Kidney (tissue), 22 donors: ENCODE data around the gene STK32A. TPM values are rescaled to one million over a fixed set of nuclear protein-coding genes. Genes with fewer than 3 reads are reported as not detected.
A peak's percentile ranks its signal among the peaks of the same experiment; 100 is the strongest.

Experiments
- DNase-seq, 5 donors: peaks; one replicate each; pipeline ENCODE4 v3.0.0-alpha.2; 2013 to 2020
- FAIRE-seq: peaks from 2 replicates; lab custom pipeline; 2012; peaks lifted over from hg19 to GRCh38; lab: Jason Lieb, UNC
- H3K27ac ChIP-seq, 2 donors: one replicate each; pipeline ENCODE4 v1.7.0; 2013; ENCODE audit warnings: low read depth in 2 of 2, low read length in 2 of 2, inconsistent platforms in 1 of 2
- H3K27me3 ChIP-seq: one replicate; pipeline ENCODE4 v1.7.1; 2013; ENCODE audit warnings: low read length, inconsistent platforms; ENCODE audit not compliant: control insufficient read depth, insufficient read depth
- H3K36me3 ChIP-seq, 3 donors: one replicate each; pipeline versions ENCODE4 v1.7.0 to v1.7.1; 2013; ENCODE audit warnings: low read length in 3 of 3, control low read depth in 1 of 3, inconsistent platforms in 1 of 3; ENCODE audit not compliant: insufficient read depth in 3 of 3, control insufficient read depth in 2 of 3
- H3K4me1 ChIP-seq, 3 donors: one replicate each; pipeline versions ENCODE4 v1.7.0 to v1.7.1; 2013; ENCODE audit warnings: low read length in 3 of 3, inconsistent platforms in 1 of 3, low read depth in 1 of 3; ENCODE audit not compliant: control insufficient read depth in 2 of 3, insufficient read depth in 2 of 3
- H3K4me3 ChIP-seq, 3 donors: one replicate each; pipeline versions ENCODE4 v1.7.0 to v1.8.1; 2013; ENCODE audit warnings: low read length in 3 of 3, control low read depth in 1 of 3, inconsistent platforms in 1 of 3
- H3K9ac ChIP-seq, 3 donors: one replicate each; pipeline versions ENCODE4 v1.7.0 to v1.7.1; 2013; ENCODE audit warnings: low read length in 3 of 3, control low read depth in 1 of 3, inconsistent platforms in 1 of 3
- H3K9me3 ChIP-seq, 3 donors: one replicate each; pipeline versions ENCODE4 v1.7.0 to v1.7.1; 2013; ENCODE audit warnings: low read length in 3 of 3, control low read depth in 1 of 3, inconsistent platforms in 1 of 3; ENCODE audit not compliant: control insufficient read depth in 2 of 3, insufficient read depth in 1 of 3
- CTCF ChIP-seq: IDR thresholded peaks from 3 replicates; pipeline ENCODE4 v1.5.1; 2012; ENCODE audit warnings: mild to moderate bottlenecking, moderate library complexity, borderline replicate concordance; ENCODE audit not compliant: insufficient read depth; ENCODE audit errors: extremely low read depth
- intact Hi-C: fragments of 100-400 bp; cut with DNase I; formaldehyde crosslinking; loops from one replicate; pipeline ENCODE4 v1.11.1; 2022
- long read RNA-seq, 10 donors: library from polyadenylated mRNA in 1 of 10; unstranded in 1 of 10; transcript quantifications; one replicate each; pipeline ENCODE4 v2.0.0 and lab custom pipeline, GENCODE V29; 2021 to 2026
- polyA plus RNA-seq: library from polyadenylated mRNA; stranded (reverse); fragments of 350-450 nt; fragmentation: Illumina TruSeq; extraction: RNeasy Lipid Tissue Mini Kit (QIAGEN cat#74804); gene quantifications from one replicate; pipeline ENCODE4 v1.2.3, GENCODE V29; 2014; ENCODE audit warnings: low read depth, low replicate concordance; ENCODE audit not compliant: insufficient read depth
- total RNA-seq: library from RNA; stranded (reverse); fragmentation: NEBNext Ultra II Directional; extraction: Animal tissue kit (Norgen Biotek cat#: 25700); gene quantifications from one replicate; pipeline ENCODE4 v1.2.1, GENCODE V29; 2021
- donor health status: control.
- donor health status: control.
- donor health status: control.
- donor health status: control.
- donor health status: control.
- donor health status: DM: yes; HTN: yes; CAD: no.
- donor health status: Normal renal cell carcinoma (clear cell type).

Gene STK32A
- total RNA-seq (8.6 TPM), polyA plus RNA-seq (7.8 TPM)
- long read RNA-seq, donor 1, full-length matches to known transcripts = 2 of 2 reads
- long read RNA-seq, donor 1, partial matches to known transcripts = 0 of 2 reads
- long read RNA-seq, donor 1, other reads (novel, unspliced or antisense) = 0 of 2 reads
- long read RNA-seq, donor 2 = 0 reads
- long read RNA-seq, donor 3, partial matches to known transcripts = 0 of 1 reads
- long read RNA-seq, donor 3, other reads (novel, unspliced or antisense) = 0 of 1 reads
- long read RNA-seq, donor 4, full-length matches to known transcripts = 2 of 2 reads
- long read RNA-seq, donor 4, partial matches to known transcripts = 0 of 2 reads
- long read RNA-seq, donor 4, other reads (novel, unspliced or antisense) = 0 of 2 reads
- long read RNA-seq, donor 5 = 0 reads
- long read RNA-seq, donor 6 = 0 reads
- long read RNA-seq, donor 7, full-length matches to known transcripts = 4 of 7 reads
- long read RNA-seq, donor 7, partial matches to known transcripts = 1 of 7 reads
- long read RNA-seq, donor 7, other reads (novel, unspliced or antisense) = 2 of 7 reads
- long read RNA-seq, donor 8, partial matches to known transcripts = 0 of 2 reads
- long read RNA-seq, donor 8, other reads (novel, unspliced or antisense) = 0 of 2 reads
- long read RNA-seq, donor 9 = 0 reads
- long read RNA-seq, donor 10 = 0 reads

GRCh38 chr5:147234825-147235635 is at the start of gene STK32A:
Gene STK32A, plus strand, starts transcription at chr5:147235026. Its CDS starts 4,609 bp downstream, at chr5:147239635.
- Histone ChIP-seq H3K9ac (peak within 1 kb of the TSS; percentile 28 to 84 (median 58)), H3K4me3 (peak within 1 kb of the TSS; percentile 64 to 88 (median 78)), H3K9me3 (peaks cover 0 to 5% (median 0%) of the 10 kb centered on the region in 3 donors), H3K4me1 (peaks cover 0 to 5% (median 2%) of the 10 kb centered on the region in 3 donors), H3K36me3 (no peaks in the 10 kb centered on the region), H3K27ac (no peak within 1 kb of the TSS), H3K27me3 (peaks cover 5% of the 10 kb centered on the region)
- intact Hi-C loops = no loop called here
- DNase-seq (peak; percentile 84 to 90 (median 88)), FAIRE-seq (no peak)
- peak; percentile 21 for TF ChIP-seq CTCF

GRCh38 chr5:147187099-147187540 is 47.7 kb upstream of the STK32A start:
- no peaks in the 10 kb centered on the region for H3K9me3 ChIP-seq
- H3K36me3 ChIP-seq = no peaks in the 10 kb centered on the region
- H3K27me3 ChIP-seq = no peaks in the 10 kb centered on the region
- no peak overlapping the region for H3K27ac ChIP-seq
- FAIRE-seq (no peak), DNase-seq (no peak)
- no peaks in the 10 kb centered on the region for H3K4me1 ChIP-seq
- intact Hi-C loops = no loop called here
- no peak overlapping the region for H3K9ac ChIP-seq
- no peak overlapping the region for H3K4me3 ChIP-seq
- TF ChIP-seq CTCF = no peak

- Histone ChIP-seq H3K9ac (no peak overlapping the region), H3K4me1 (no peaks in the 10 kb centered on the region), H3K4me3 (no peak overlapping the region), H3K36me3 (no peaks in the 10 kb centered on the region), H3K27ac (no peak overlapping the region), H3K9me3 (no peaks in the 10 kb centered on the region), H3K27me3 (no peaks in the 10 kb centered on the region)
- intact Hi-C loops = no loop called here
- peak in 4 of 5 donors; percentile 41 to 79 (median 60) for DNase-seq
- peak; percentile 77 for TF ChIP-seq CTCF
- peak; percentile 55 for FAIRE-seq
These were observed 46.4 kb upstream of the STK32A start for GRCh38 chr5:147188200-147189108.
